ENCODE data around the gene CA9. TPM values are rescaled to one million over a fixed set of nuclear protein-coding genes. Genes with fewer than 3 reads are reported as not detected.

Gene CA9
- total RNA-seq, 1 donor from 2014 or later, result not detected

DNA sequence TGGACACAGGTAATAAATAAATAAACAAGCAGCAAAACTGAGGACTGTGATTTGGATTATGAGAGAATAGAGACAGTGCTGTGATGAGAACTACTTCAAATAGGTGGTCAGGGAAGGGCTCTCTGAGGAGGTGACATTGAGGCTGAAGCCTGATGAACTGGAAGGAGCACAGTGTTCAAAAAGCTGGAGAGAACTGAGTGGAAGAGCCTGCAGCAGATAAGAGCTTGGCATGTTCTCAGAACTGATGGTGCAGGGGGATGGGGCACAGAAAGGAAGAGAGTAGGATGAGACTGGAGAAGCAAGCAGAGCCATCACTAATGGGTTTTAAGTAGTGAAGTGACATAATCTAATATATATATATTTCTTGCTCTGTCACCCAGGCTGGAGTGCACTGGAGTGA, 27.2 kb downstream of the CA9 start:
- FAIRE-seq, result no peak
- no peaks in the 10 kb centered on the region for H3K9me3 Mint-ChIP-seq (ENCODE audit: unreplicated experiment)
- no peak overlapping the region for H2AFZ ChIP-seq (ENCODE audit: low read depth, low read length)
- peaks cover 4% of the 10 kb centered on the region for H3K4me1 ChIP-seq (ENCODE audit: insufficient read depth, low read length)
- no peak overlapping the region for H3K4me3 Mint-ChIP-seq (ENCODE audit: unreplicated experiment)
- H3K4me3 ChIP-seq (ENCODE audit: insufficient read depth, low read depth, low read length), result no peak overlapping the region
- H3K27ac ChIP-seq (ENCODE audit: low read depth, low read length), result no peak overlapping the region
- DNase-seq (ENCODE audit: low read depth), result no peak
- H3K36me3 ChIP-seq (ENCODE audit: insufficient read depth, low read length), result peaks cover 96% of the 10 kb centered on the region
- no peak overlapping the region for H3K9ac ChIP-seq (ENCODE audit: low read length)
- no peaks in the 10 kb centered on the region for H3K27me3 Mint-ChIP-seq (ENCODE audit: low read depth, unreplicated experiment)
- H3K27me3 ChIP-seq (ENCODE audit: insufficient read depth, low read length), result no peaks in the 10 kb centered on the region
- H3K79me2 ChIP-seq (ENCODE audit: insufficient read depth, low read length), result peaks cover 42% of the 10 kb centered on the region
- H3K4me1 Mint-ChIP-seq (ENCODE audit: low read depth, unreplicated experiment), result peaks cover 2% of the 10 kb centered on the region
- peaks cover 92% of the 10 kb centered on the region for H4K20me1 ChIP-seq (ENCODE audit: insufficient read depth, low read length)
- no peak overlapping the region for H3K4me2 ChIP-seq (ENCODE audit: low read length)
- H3K27ac Mint-ChIP-seq (ENCODE audit: unreplicated experiment), result no peak overlapping the region
- peaks cover 37% of the 10 kb centered on the region for H3K36me3 Mint-ChIP-seq (ENCODE audit: low read depth, unreplicated experiment)
- no peaks in the 10 kb centered on the region for H3K9me3 ChIP-seq (ENCODE audit: insufficient read depth, low read depth, low read length)
- no peak for TF ChIP-seq EZH2 (IDR thresholded peaks at IDR 0.05; ENCODE audit: insufficient read depth, low read length)
- TF ChIP-seq, protein P1, sequence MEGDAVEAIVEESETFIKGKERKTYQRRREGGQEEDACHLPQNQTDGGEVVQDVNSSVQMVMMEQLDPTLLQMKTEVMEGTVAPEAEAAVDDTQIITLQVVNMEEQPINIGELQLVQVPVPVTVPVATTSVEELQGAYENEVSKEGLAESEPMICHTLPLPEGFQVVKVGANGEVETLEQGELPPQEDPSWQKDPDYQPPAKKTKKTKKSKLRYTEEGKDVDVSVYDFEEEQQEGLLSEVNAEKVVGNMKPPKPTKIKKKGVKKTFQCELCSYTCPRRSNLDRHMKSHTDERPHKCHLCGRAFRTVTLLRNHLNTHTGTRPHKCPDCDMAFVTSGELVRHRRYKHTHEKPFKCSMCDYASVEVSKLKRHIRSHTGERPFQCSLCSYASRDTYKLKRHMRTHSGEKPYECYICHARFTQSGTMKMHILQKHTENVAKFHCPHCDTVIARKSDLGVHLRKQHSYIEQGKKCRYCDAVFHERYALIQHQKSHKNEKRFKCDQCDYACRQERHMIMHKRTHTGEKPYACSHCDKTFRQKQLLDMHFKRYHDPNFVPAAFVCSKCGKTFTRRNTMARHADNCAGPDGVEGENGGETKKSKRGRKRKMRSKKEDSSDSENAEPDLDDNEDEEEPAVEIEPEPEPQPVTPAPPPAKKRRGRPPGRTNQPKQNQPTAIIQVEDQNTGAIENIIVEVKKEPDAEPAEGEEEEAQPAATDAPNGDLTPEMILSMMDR (IDR thresholded peaks at IDR 0.05; ENCODE audit: insufficient read depth, low read depth, low read length), result no peak

DNA sequence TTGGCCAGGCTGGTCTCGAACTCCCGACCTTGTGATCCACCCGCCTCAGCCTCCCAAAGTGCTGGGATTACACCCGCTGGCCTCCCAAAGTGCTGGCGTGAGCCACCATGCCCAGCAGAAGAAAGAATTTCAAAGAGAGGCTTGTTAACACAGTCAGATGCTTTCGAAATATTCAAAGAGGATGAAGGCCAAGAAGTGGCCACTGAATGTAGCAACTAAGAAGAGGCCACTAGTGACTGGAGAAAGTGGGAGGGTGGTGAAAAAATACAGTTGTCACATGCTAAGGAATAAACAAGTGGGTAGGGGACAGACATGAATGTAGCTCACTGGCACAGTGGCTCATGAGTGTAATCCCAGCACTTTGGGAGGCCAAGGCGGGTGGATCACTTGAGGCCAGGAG, 29.0 kb downstream of the CA9 start:
- peaks cover 40% of the 10 kb centered on the region for H3K36me3 Mint-ChIP-seq (ENCODE audit: low read depth, unreplicated experiment)
- H3K9ac ChIP-seq (ENCODE audit: low read length), result no peak overlapping the region
- no peaks in the 10 kb centered on the region for H3K4me1 Mint-ChIP-seq (ENCODE audit: low read depth, unreplicated experiment)
- no peak for TF ChIP-seq EZH2 (IDR thresholded peaks at IDR 0.05; ENCODE audit: insufficient read depth, low read length)
- TF ChIP-seq, protein P1 (IDR thresholded peaks at IDR 0.05; ENCODE audit: insufficient read depth, low read depth, low read length), result no peak
- no peak overlapping the region for H3K4me3 ChIP-seq (ENCODE audit: insufficient read depth, low read depth, low read length)
- H3K4me2 ChIP-seq (ENCODE audit: low read length), result no peak overlapping the region
- H3K4me3 Mint-ChIP-seq (ENCODE audit: unreplicated experiment), result no peak overlapping the region
- H3K79me2 ChIP-seq (ENCODE audit: insufficient read depth, low read length), result peaks cover 59% of the 10 kb centered on the region
- no peaks in the 10 kb centered on the region for H3K9me3 ChIP-seq (ENCODE audit: insufficient read depth, low read depth, low read length)
- no peak overlapping the region for H2AFZ ChIP-seq (ENCODE audit: low read depth, low read length)
- peaks cover 92% of the 10 kb centered on the region for H4K20me1 ChIP-seq (ENCODE audit: insufficient read depth, low read length)
- no peaks in the 10 kb centered on the region for H3K9me3 Mint-ChIP-seq (ENCODE audit: unreplicated experiment)
- H3K27me3 Mint-ChIP-seq (ENCODE audit: low read depth, unreplicated experiment), result no peaks in the 10 kb centered on the region
- FAIRE-seq, result no peak
- no peaks in the 10 kb centered on the region for H3K4me1 ChIP-seq (ENCODE audit: insufficient read depth, low read length)
- no peaks in the 10 kb centered on the region for H3K27me3 ChIP-seq (ENCODE audit: insufficient read depth, low read length)
- no peak for DNase-seq (ENCODE audit: low read depth)
- peaks cover 98% of the 10 kb centered on the region for H3K36me3 ChIP-seq (ENCODE audit: insufficient read depth, low read length)
- H3K27ac Mint-ChIP-seq (ENCODE audit: unreplicated experiment), result peak overlapping the region; percentile 34
- H3K27ac ChIP-seq (ENCODE audit: low read depth, low read length), result no peak overlapping the region

DNA sequence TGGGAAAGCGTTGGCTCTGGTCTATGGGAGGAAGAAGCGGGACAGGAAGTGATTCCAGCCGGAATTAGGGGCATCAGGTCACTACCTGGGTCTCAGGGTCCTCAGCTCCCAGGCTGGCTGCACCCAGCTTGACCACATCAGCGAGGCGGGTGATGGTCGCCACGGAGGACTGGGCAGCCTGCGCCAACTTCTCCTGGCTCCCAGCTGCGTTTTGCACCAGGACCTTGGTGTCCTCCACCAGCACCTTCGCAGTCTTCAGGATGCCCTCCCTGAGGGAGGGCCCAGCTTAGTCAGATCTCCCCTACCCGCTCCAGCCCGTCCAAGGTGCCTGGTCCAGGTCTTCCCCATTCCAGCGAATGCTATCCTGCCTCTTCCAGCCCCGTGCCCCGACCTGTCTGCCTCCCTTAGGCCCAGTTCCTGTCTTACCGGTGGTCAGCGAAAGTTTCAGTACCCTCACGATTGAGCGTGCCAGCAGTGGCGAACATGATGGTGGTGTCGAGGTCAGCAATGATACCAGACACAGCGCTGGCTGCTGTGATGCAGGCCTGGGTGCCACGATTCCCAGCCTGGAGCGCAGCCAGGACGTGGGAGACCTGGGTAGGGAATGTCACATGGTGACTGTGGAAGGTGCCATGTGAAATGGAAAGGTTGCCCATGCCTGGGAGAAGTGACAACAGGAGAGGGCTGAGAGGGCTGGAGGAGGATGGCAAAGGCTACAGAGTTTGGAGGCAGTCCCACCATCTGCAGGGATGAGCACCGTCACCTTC, 30.4 kb downstream of the CA9 start:
- H3K27me3 ChIP-seq (ENCODE audit: insufficient read depth, low read length), result no peaks in the 10 kb centered on the region
- no peaks in the 10 kb centered on the region for H3K4me1 ChIP-seq (ENCODE audit: insufficient read depth, low read length)
- Mint-ChIP-seq H3K9me3 (ENCODE audit: unreplicated experiment) (no peaks in the 10 kb centered on the region), H3K4me3 (ENCODE audit: unreplicated experiment) (peak overlapping the region; percentile 20), H3K27ac (ENCODE audit: unreplicated experiment) (peak overlapping the region; percentile 47), H3K4me1 (ENCODE audit: low read depth, unreplicated experiment) (no peaks in the 10 kb centered on the region), H3K36me3 (ENCODE audit: low read depth, unreplicated experiment) (peaks cover 40% of the 10 kb centered on the region), H3K27me3 (ENCODE audit: low read depth, unreplicated experiment) (no peaks in the 10 kb centered on the region)
- DNase-seq (ENCODE audit: low read depth), result no peak
- no peak overlapping the region for H2AFZ ChIP-seq (ENCODE audit: low read depth, low read length)
- no peak overlapping the region for H3K4me3 ChIP-seq (ENCODE audit: insufficient read depth, low read depth, low read length)
- H4K20me1 ChIP-seq (ENCODE audit: insufficient read depth, low read length), result peaks cover 93% of the 10 kb centered on the region
- H3K9ac ChIP-seq (ENCODE audit: low read length), result no peak overlapping the region
- FAIRE-seq, result no peak
- H3K4me2 ChIP-seq (ENCODE audit: low read length), result no peak overlapping the region
- TF ChIP-seq, protein P1 (IDR thresholded peaks at IDR 0.05; ENCODE audit: insufficient read depth, low read depth, low read length), result no peak
- no peak for TF ChIP-seq EZH2 (IDR thresholded peaks at IDR 0.05; ENCODE audit: insufficient read depth, low read length)
- no peaks in the 10 kb centered on the region for H3K9me3 ChIP-seq (ENCODE audit: insufficient read depth, low read depth, low read length)
- no peak overlapping the region for H3K27ac ChIP-seq (ENCODE audit: low read depth, low read length)
- peaks cover 96% of the 10 kb centered on the region for H3K36me3 ChIP-seq (ENCODE audit: insufficient read depth, low read length)
- H3K79me2 ChIP-seq (ENCODE audit: insufficient read depth, low read length), result peaks cover 62% of the 10 kb centered on the region

All from astrocyte (in vitro differentiated cells and primary cell).